Ovary (tissue), 9 donors: ENCODE measurements around the gene EMILIN2. TPM values are rescaled to one million over a fixed set of nuclear protein-coding genes. Genes with fewer than 3 reads are reported as not detected.
"Not testable (repeated sequence)": the region's sequence is repeated elsewhere in the genome, so short reads cannot be mapped to it uniquely, and the experiment has no call there.

Experiments
- DNase-seq, 5 donors: peaks; one replicate each; pipeline ENCODE4 v3.0.0-alpha.2; 2019 to 2020
- H3K27ac ChIP-seq, 2 donors: fragments of 200-600 bp; one replicate each; pipeline versions ENCODE4 v1.5.1 to v1.8.0; 2019 to 2022
- H3K27me3 ChIP-seq: fragments of 200-600 bp; one replicate; pipeline ENCODE4 v1.8.0; 2022
- H3K36me3 ChIP-seq: fragments of 200-600 bp; sonication (generic); one replicate; pipeline ENCODE4 v1.5.1; 2019
- H3K4me1 ChIP-seq: one replicate; pipeline ENCODE4 v1.8.1; 2013; ENCODE audit warnings: mild to moderate bottlenecking, moderate library complexity; ENCODE audit not compliant: insufficient read depth
- H3K4me3 ChIP-seq: fragments of 200-600 bp; sonication (generic); one replicate; pipeline ENCODE4 v1.5.1; 2017
- H3K9me3 ChIP-seq, 2 donors: fragments of 200-600 bp in 1 of 2; sonication (generic) in 1 of 2; one replicate each; pipeline versions ENCODE4 v1.5.1 to v1.8.1; 2013 to 2019; ENCODE audit warnings: mild to moderate bottlenecking in 1 of 2, moderate library complexity in 1 of 2
- CTCF ChIP-seq, 3 donors: fragments of 450-650 bp in 2 of 3; fragments of 200-600 bp in 1 of 3; IDR thresholded peaks; one replicate each; pipeline versions ENCODE4 v1.5.1 to v1.8.0; 2016 to 2022; ENCODE audit warnings: antibody characterized with exemption in 3 of 3, mild to moderate bottlenecking in 1 of 3
- EP300 ChIP-seq: sonication (generic); formaldehyde crosslinking; IDR thresholded peaks from one replicate; pipeline ENCODE4 v1.6.1; 2017; ENCODE audit warnings: antibody characterized with exemption
- POLR2A ChIP-seq: fragments of 450-650 bp; IDR thresholded peaks from one replicate; pipeline ENCODE4 v1.6.1; 2017; ENCODE audit warnings: antibody characterized with exemption, mild to moderate bottlenecking, moderate library complexity
- WGBS, 3 donors: extraction: QIAGEN DNeasy Blood & Tissue Kit in 1 of 3; methylation state at CpG; one replicate each; pipeline versions ENCODE4 v1.1.5 to v1.1.7; 2013 to 2017; 5-methylcytosine and 5-hydroxymethylcytosine counted together
- intact Hi-C, 4 donors: fragments of 100-400 bp; cut with DNase I; formaldehyde crosslinking; loops; one replicate each; pipeline versions ENCODE4 v1.11.0 to v1.15.1; 2022 to 2023
- polyA plus RNA-seq, 2 donors: library from polyadenylated mRNA; stranded (reverse); fragments of 200-250 nt in 1 of 2; fragments of 350-450 nt in 1 of 2; fragmentation: Illumina TruSeq in 1 of 2; extraction: RNeasy Lipid Tissue Mini Kit (QIAGEN cat#74804) in 1 of 2; gene quantifications; one replicate each; pipeline ENCODE4 v1.2.3, GENCODE V29; 2013 to 2014
- total RNA-seq, 7 donors: library from RNA; depleted of rRNA in 2 of 7; stranded (reverse); fragments of >200 nt in 2 of 7; fragmentation: NEBNext Ultra II Directional in 3 of 7; extraction: Animal tissue kit (Norgen Biotek cat#: 25700) in 3 of 7; gene quantifications; one replicate each; pipeline versions ENCODE4 v1.1.0 to v1.2.4, GENCODE V29; 2016 to 2023
- donor health status: DM: no; HTN: no; CAD: no; lungs with moderate emphysema.
- donor health status: DM: no; HTN: no; CAD: no.
- donor health status: Bipolar disorder and iron deficiency.
- donor health status: DM: yes; HTN: yes; CAD: no.
- donor health status: DM: no; HTN: no; CAD: no.
- donor health status: DM: yes; HTN: yes; CAD: no.

The EMILIN2 gene
- total and polyA plus RNA-seq, 9 donors: 16.5 to 40.4 (median 34.3) TPM

GRCh38 chr18:2912357-2913299 is 65.8 kb downstream of the EMILIN2 start:
- Histone ChIP-seq H3K4me1 (peaks cover 25% of the 10 kb centered on the region), H3K27me3 (no peaks in the 10 kb centered on the region), H3K9me3 (no peaks in the 10 kb centered on the region), H3K36me3 (no peaks in the 10 kb centered on the region), H3K4me3 (no peak overlapping the region), H3K27ac (no peak overlapping the region)
- no peak for DNase-seq
- TF ChIP-seq EP300 (no peak), CTCF (IDR thresholded peaks at IDR 0.05) (no peak), POLR2A (no peak)
- intact Hi-C loops: no loop called here
- 89 to 92% (median 91%) methylated on average over 29 of the region's 29 CpGs for WGBS, 3 donors

GRCh38 chr18:2913398-2914005 is 66.7 kb downstream of the EMILIN2 start:
- intact Hi-C loops: no loop called here
- 32 to 51% (median 44%) methylated on average over 17 of the region's 17 CpGs for WGBS, 3 donors
- H3K27ac ChIP-seq: peak overlapping the region in 1 of 2 donors; percentile 65
- no peaks in the 10 kb centered on the region for H3K27me3 ChIP-seq
- peak in 1 of 5 donors; percentile 45 for DNase-seq
- no peaks in the 10 kb centered on the region for H3K9me3 ChIP-seq
- TF ChIP-seq CTCF (IDR thresholded peaks at IDR 0.05) (no peak), EP300 (no peak), POLR2A (no peak)
- no peak overlapping the region for H3K4me3 ChIP-seq
- H3K4me1 ChIP-seq: peaks cover 26% of the 10 kb centered on the region
- no peaks in the 10 kb centered on the region for H3K36me3 ChIP-seq

GRCh38 chr18:2914185-2914880 is 67.5 kb downstream of the EMILIN2 start:
- no peak for TF ChIP-seq POLR2A
- no peak for TF ChIP-seq EP300
- no peak for TF ChIP-seq CTCF (IDR thresholded peaks at IDR 0.05)
- Histone ChIP-seq H3K36me3 (no peaks in the 10 kb centered on the region), H3K27ac (peak overlapping the region in 1 of 2 donors; percentile 65), H3K27me3 (no peaks in the 10 kb centered on the region), H3K4me1 (peaks cover 26% of the 10 kb centered on the region), H3K9me3 (no peaks in the 10 kb centered on the region), H3K4me3 (no peak overlapping the region)
- WGBS, 3 donors: 11 to 25% (median 21%) methylated on average over 12 to 17 of the region's 17 CpGs
- peak; percentile 63 to 84 (median 71) for DNase-seq
- intact Hi-C loops: no loop called here

GRCh38 chr18:2914881-2915240 is 68.1 kb downstream of the EMILIN2 start:
- no peaks in the 10 kb centered on the region for H3K36me3 ChIP-seq
- 26 to 50% (median 45%) methylated on average over 11 of the region's 11 CpGs for WGBS, 3 donors

GRCh38 chr18:2915486-2915885 is 68.7 kb downstream of the EMILIN2 start:
- DNase-seq, H3K9me3 ChIP-seq, H3K36me3 ChIP-seq, intact Hi-C loops, H3K4me3 ChIP-seq, H3K27me3 ChIP-seq: not testable (repeated sequence)
- 84 to 94% (median 87%) methylated on average over 16 of the region's 16 CpGs for WGBS, 3 donors
- Histone ChIP-seq H3K4me1 (peaks cover 26% of the 10 kb centered on the region), H3K27ac (peak overlapping the region in 1 of 2 donors; percentile 65)

More at GRCh38 chr18:2914881-2915240, 68.1 kb downstream of the EMILIN2 start:
- H3K27ac ChIP-seq: peak overlapping the region in 1 of 2 donors; percentile 65
- peak; percentile 57 to 65 (median 61) for DNase-seq
- peaks cover 26% of the 10 kb centered on the region for H3K4me1 ChIP-seq
- no peaks in the 10 kb centered on the region for H3K9me3 ChIP-seq
- H3K4me3 ChIP-seq: no peak overlapping the region
- no peaks in the 10 kb centered on the region for H3K27me3 ChIP-seq
- TF ChIP-seq POLR2A (no peak), CTCF (IDR thresholded peaks at IDR 0.05) (no peak), EP300 (no peak)
- intact Hi-C loops: no loop called here
